CD4-positive, alpha-beta T cell (primary cell): ENCODE data around the gene ACAD10. TPM values are rescaled to one million over a fixed set of nuclear protein-coding genes. Genes with fewer than 3 reads are reported as not detected.
"Not testable (repeated sequence)": the region's sequence is repeated elsewhere in the genome, so short reads cannot be mapped to it uniquely, and the experiment has no call there.

ENCODE experiments used
- ATAC-seq: fragments of 200-7000 bp; cut with Tn5 transposase; one replicate; pipeline ENCODE4 v1.10.0; 2022; ENCODE audit warnings: mild to moderate bottlenecking; ENCODE audit not compliant: poor library complexity
- CTCF ChIA-PET: fragments of 350-600 bp; sonication (Branson Sonifier 250); formaldehyde crosslinking; loops from one replicate; lab custom pipeline; 2021; ENCODE audit warnings: antibody characterized with exemption, inconsistent platforms; lab: Charles Lee
- POLR2A ChIA-PET: fragments of 350-600 bp; sonication (Branson Sonifier 250); formaldehyde crosslinking; loops from one replicate; lab custom pipeline; 2021; ENCODE audit warnings: antibody characterized with exemption, inconsistent platforms; lab: Charles Lee
- DNase-seq, 14 experiments: peaks; one replicate each; pipeline ENCODE4 v3.0.0-alpha.2; 2013 to 2020; ENCODE audit warnings: mixed read lengths in 2 of 14
- H3K27ac ChIP-seq, 2 donors: one replicate each; pipeline versions ENCODE4 v1.5.1 to v1.7.0; 2013; ENCODE audit warnings: low read length in 2 of 2, low read depth in 1 of 2, mild to moderate bottlenecking in 1 of 2
- H3K27me3 ChIP-seq, 2 experiments: 1 replicate in 1 of 2; 2 replicates in 1 of 2; pipeline versions ENCODE4 v1.6.1 to v1.7.0; 2013; ENCODE audit warnings: low read length in 2 of 2, control low read depth in 1 of 2, mild to moderate bottlenecking in 1 of 2, moderate library complexity in 1 of 2; ENCODE audit not compliant: insufficient read depth in 2 of 2, control insufficient read depth in 1 of 2
- H3K36me3 ChIP-seq: one replicate; pipeline ENCODE4 v1.6.1; 2013; ENCODE audit warnings: low read length, control low read depth; ENCODE audit not compliant: insufficient read depth
- H3K4me1 ChIP-seq: one replicate; pipeline ENCODE4 v1.6.1; 2013; ENCODE audit warnings: low read length, control low read depth; ENCODE audit not compliant: insufficient read depth
- H3K4me3 ChIP-seq: one replicate; pipeline ENCODE4 v1.5.1; 2013; ENCODE audit warnings: mild to moderate bottlenecking, low read length, moderate library complexity
- H3K9me3 ChIP-seq, 2 experiments: 1 replicate in 1 of 2; 2 replicates in 1 of 2; pipeline versions ENCODE4 v1.6.1 to v1.7.0; 2013; ENCODE audit warnings: low read length in 2 of 2, mild to moderate bottlenecking in 2 of 2, control low read depth in 1 of 2, moderate library complexity in 1 of 2; ENCODE audit not compliant: control insufficient read depth in 1 of 2, insufficient read depth in 1 of 2
- H3K27ac Mint-ChIP-seq: one replicate; pipeline ENCODE4 v1.8.0; 2020; ENCODE audit warnings: mixed read lengths
- H3K27me3 Mint-ChIP-seq: one replicate; pipeline ENCODE4 v1.8.0; 2021; ENCODE audit warnings: mixed read lengths
- H3K36me3 Mint-ChIP-seq: one replicate; pipeline ENCODE4 v1.8.0; 2021; ENCODE audit warnings: low read depth, mixed read lengths
- H3K4me1 Mint-ChIP-seq: one replicate; pipeline ENCODE4 v1.8.0; 2021; ENCODE audit warnings: low read depth, mixed read lengths
- H3K4me3 Mint-ChIP-seq: one replicate; pipeline ENCODE4 v1.8.0; 2020; ENCODE audit warnings: mild to moderate bottlenecking, mixed read lengths
- H3K9me3 Mint-ChIP-seq: one replicate; pipeline ENCODE4 v1.8.0; 2020; ENCODE audit warnings: mixed read lengths
- CTCF ChIP-seq: fragments of 200-600 bp; IDR thresholded peaks from one replicate; pipeline ENCODE4 v1.8.0; 2022; ENCODE audit warnings: antibody characterized with exemption, mild to moderate bottlenecking
- intact Hi-C, 2 experiments: fragments of 100-400 bp; cut with DNase I in 1 of 2; cut with micrococcal nuclease in 1 of 2; formaldehyde crosslinking; loops; one replicate each; pipeline versions ENCODE4 v1.15.1 to v1.9.0; 2023 to 2025; cut with DNase I, micrococcal nuclease
- total RNA-seq, 174 experiments: library from RNA in 2 of 174; stranded (reverse) in 2 of 174; gene quantifications; one replicate each; pipeline ENCODE4 v1.2.3 and lab custom pipeline; 2021 to 2026

Gene ACAD10
- total RNA-seq, 2 experiments from 2014 or later, result 15.8 to 17.4 TPM

- no peaks in the 10 kb centered on the region for H3K9me3 Mint-ChIP-seq
- no peak for TF ChIP-seq CTCF
- ChIA-PET POLR2A (no interaction called here), CTCF (no interaction called here)
- H3K4me1 Mint-ChIP-seq, result no peaks in the 10 kb centered on the region
- H3K27ac Mint-ChIP-seq, result no peak overlapping the region
- Histone ChIP-seq H3K4me3 (no peak overlapping the region), H3K27me3 (no peaks in the 10 kb centered on the region), H3K36me3 (peaks cover 53% of the 10 kb centered on the region), H3K27ac (no peak overlapping the region), H3K4me1 (no peaks in the 10 kb centered on the region), H3K9me3 (no peaks in the 10 kb centered on the region)
- H3K36me3 Mint-ChIP-seq, result peaks cover 68% of the 10 kb centered on the region
- no peak for ATAC-seq
- no peak for DNase-seq
- intact Hi-C loops, result no loop called here
- H3K4me3 Mint-ChIP-seq, result no peak overlapping the region
- no peaks in the 10 kb centered on the region for H3K27me3 Mint-ChIP-seq
These were observed 29.4 kb downstream of the ACAD10 start for GRCh38 chr12:111715279-111715678.

- DNase-seq, H3K27ac Mint-ChIP-seq, H3K9me3 Mint-ChIP-seq, intact Hi-C loops, ATAC-seq, H3K4me3 ChIP-seq, H3K4me1 ChIP-seq, POLR2A ChIA-PET, H3K27me3 Mint-ChIP-seq, H3K4me1 Mint-ChIP-seq, H3K9me3 ChIP-seq, H3K27ac ChIP-seq, H3K4me3 Mint-ChIP-seq, CTCF ChIA-PET, H3K27me3 ChIP-seq: not testable (repeated sequence)
- peaks cover 42% of the 10 kb centered on the region for H3K36me3 ChIP-seq
- peaks cover 53% of the 10 kb centered on the region for H3K36me3 Mint-ChIP-seq
These were observed 33.5 kb downstream of the ACAD10 start for GRCh38 chr12:111719316-111719715.

- H3K36me3 Mint-ChIP-seq, result peaks cover 55% of the 10 kb centered on the region
- ATAC-seq, result no peak
- Histone ChIP-seq H3K36me3 (peaks cover 36% of the 10 kb centered on the region), H3K4me1 (no peaks in the 10 kb centered on the region), H3K4me3 (no peak overlapping the region), H3K9me3 (no peaks in the 10 kb centered on the region), H3K27ac (no peak overlapping the region), H3K27me3 (no peaks in the 10 kb centered on the region)
- no peak overlapping the region for H3K4me3 Mint-ChIP-seq
- no peak for DNase-seq
- H3K4me1 Mint-ChIP-seq, result no peaks in the 10 kb centered on the region
- no peaks in the 10 kb centered on the region for H3K27me3 Mint-ChIP-seq
- ChIA-PET POLR2A (interaction anchor here (0.5 kb wide), 1 partner anchor 20 kb away, joined by 5 read pairs; no protein-coding TSS in a partner anchor), CTCF (no interaction called here)
- intact Hi-C loops, result no loop called here
- H3K9me3 Mint-ChIP-seq, result no peaks in the 10 kb centered on the region
- TF ChIP-seq CTCF, result no peak
- H3K27ac Mint-ChIP-seq, result no peak overlapping the region
These were observed 34.6 kb downstream of the ACAD10 start for GRCh38 chr12:111720457-111720856.

- ATAC-seq, H3K4me3 Mint-ChIP-seq, POLR2A ChIA-PET, H3K27me3 ChIP-seq, H3K9me3 Mint-ChIP-seq, intact Hi-C loops, CTCF ChIA-PET, H3K4me1 ChIP-seq, H3K4me3 ChIP-seq, H3K27ac Mint-ChIP-seq, H3K4me1 Mint-ChIP-seq, H3K9me3 ChIP-seq, H3K27me3 Mint-ChIP-seq, H3K27ac ChIP-seq, DNase-seq: not testable (repeated sequence)
- peaks cover 45% of the 10 kb centered on the region for H3K36me3 Mint-ChIP-seq
- H3K36me3 ChIP-seq, result peaks cover 19% of the 10 kb centered on the region
These were observed 38.0 kb downstream of the ACAD10 start for GRCh38 chr12:111723646-111724360.
